GM20000 (cell line): ENCODE results near the gene MYZAP.
"Not testable (repeated sequence)": the region's sequence is repeated elsewhere in the genome, so short reads cannot be mapped to it uniquely, and the experiment has no call there.

ENCODE experiments used
- DNase-seq: peaks from one replicate; pipeline ENCODE4 v3.0.0; 2012; ENCODE audit warnings: low spot score
- TF ChIP-seq, protein P1 (sequence below): IDR thresholded peaks from 2 replicates; pipeline ENCODE4 v1.5.1; 2012; ENCODE audit warnings: mild to moderate bottlenecking, control low read depth; ENCODE audit errors: extremely low read depth, missing control alignments

Gene MYZAP

DNA sequence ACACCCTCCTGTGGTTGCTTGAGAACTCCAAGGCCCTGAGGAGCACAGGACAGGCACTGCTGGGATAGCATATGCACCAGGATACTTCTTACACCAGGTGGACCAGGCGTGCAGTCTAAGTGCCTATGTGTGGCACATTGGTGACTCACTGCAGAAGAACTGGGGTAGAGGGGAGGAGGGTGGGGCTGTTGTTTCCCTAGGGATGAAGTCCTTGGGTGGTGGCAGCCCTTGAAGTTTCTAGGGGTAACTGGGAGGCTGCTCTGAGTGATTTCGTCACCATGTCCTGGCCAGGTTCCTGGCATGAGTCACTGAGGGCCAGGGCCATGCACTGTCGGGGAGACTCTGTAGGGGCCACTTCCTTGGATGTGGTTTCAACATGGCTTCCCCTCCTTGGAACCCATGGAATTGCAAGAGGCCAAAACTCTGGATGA is 15.9 kb downstream of the MYZAP start:
- TF ChIP-seq, protein P1, sequence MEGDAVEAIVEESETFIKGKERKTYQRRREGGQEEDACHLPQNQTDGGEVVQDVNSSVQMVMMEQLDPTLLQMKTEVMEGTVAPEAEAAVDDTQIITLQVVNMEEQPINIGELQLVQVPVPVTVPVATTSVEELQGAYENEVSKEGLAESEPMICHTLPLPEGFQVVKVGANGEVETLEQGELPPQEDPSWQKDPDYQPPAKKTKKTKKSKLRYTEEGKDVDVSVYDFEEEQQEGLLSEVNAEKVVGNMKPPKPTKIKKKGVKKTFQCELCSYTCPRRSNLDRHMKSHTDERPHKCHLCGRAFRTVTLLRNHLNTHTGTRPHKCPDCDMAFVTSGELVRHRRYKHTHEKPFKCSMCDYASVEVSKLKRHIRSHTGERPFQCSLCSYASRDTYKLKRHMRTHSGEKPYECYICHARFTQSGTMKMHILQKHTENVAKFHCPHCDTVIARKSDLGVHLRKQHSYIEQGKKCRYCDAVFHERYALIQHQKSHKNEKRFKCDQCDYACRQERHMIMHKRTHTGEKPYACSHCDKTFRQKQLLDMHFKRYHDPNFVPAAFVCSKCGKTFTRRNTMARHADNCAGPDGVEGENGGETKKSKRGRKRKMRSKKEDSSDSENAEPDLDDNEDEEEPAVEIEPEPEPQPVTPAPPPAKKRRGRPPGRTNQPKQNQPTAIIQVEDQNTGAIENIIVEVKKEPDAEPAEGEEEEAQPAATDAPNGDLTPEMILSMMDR: no peak
- no peak for DNase-seq

DNA sequence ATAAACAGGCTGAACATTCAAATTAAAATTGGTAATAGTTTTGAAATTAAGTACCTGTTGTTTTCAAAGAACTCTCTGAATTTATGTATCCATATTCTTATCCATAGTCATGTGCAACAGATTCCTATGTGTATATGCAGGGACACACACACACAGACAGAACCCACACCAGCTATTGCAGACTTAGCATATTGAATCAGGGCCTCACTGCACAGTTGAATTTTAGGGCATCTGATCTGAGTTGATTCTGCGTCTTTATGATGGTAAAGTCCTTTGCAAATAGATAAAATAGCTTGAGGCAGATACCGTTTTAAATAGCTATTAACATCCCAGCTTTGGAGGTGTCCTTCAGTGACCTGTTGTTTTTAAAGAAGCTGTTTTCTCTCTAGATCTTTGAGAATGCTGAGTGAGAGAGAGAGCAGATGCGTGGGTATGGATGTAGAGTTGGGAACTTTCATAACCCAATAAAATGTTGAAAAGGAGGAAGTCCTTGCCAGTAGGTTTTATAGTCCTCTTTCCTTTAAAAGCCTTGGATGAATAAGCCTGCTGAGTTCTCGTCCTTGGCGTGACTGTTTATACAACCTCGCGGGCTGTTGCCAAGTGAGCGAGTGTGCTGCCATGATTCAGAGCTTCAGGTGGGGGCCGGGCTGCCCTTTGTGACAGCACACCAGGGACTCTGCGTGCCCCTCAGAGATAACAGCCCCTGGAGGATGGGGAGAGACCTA is 18.3 kb downstream of the MYZAP start:
- TF ChIP-seq, protein P1: no peak
- no peak for DNase-seq

DNA sequence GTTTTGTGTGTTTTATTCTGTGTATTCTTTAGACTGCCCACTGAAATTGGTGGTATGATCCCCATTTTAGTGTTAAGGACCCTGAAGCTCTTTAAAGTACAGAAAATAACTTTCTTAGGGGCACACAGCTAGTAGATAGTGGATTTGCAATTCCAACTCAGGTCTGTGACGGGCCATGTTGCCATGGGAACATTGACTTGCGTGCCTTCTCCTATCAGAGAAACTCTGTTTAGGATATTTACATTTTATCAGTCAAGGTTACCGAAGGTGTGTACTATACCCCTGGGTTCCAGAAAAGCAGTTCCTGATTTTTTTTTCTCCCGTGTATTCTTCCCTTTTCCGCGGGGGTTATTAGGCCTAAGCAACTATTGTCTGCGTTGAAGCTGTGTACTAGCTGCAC is 19.4 kb downstream of the MYZAP start:
- DNase-seq: no peak
- TF ChIP-seq, protein P1: no peak

- TF ChIP-seq, protein P1: no peak
- no peak for DNase-seq
These were observed 20.2 kb downstream of the MYZAP start for GRCh38 chr15:57611938-57612337.

- DNase-seq: no peak
- TF ChIP-seq, protein P1: no peak
These were observed 22.5 kb downstream of the MYZAP start for GRCh38 chr15:57614241-57614640.

DNA sequence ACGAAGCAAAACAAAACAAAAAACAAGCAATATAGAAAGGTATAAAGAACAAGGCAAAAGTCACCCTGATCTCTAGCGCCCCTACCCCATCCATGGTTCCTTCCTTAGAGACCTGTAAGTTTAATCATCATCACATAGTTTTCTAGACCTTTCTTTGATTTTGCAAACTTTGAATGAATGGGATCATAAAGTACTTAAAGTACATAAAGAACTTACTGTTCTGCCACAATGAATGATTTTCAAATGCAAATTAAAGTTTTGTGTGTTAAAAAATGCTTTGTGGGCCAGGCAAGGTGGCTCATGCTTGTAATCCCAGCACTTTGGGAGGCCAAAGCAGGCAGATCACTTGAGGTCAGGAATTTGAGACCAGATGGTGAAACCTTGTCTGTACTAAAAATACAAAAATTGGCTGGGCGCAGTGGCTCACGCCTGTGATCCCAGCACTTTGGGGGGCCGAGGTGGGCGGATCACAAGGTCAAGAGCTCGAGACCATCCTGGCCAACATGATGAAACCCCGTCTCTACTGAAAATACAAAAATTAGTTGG is 24.3 kb downstream of the MYZAP start:
- DNase-seq: not testable (repeated sequence)

- TF ChIP-seq, protein P1: no peak
These were observed 26.6 kb downstream of the MYZAP start for GRCh38 chr15:57618325-57618724.

DNA sequence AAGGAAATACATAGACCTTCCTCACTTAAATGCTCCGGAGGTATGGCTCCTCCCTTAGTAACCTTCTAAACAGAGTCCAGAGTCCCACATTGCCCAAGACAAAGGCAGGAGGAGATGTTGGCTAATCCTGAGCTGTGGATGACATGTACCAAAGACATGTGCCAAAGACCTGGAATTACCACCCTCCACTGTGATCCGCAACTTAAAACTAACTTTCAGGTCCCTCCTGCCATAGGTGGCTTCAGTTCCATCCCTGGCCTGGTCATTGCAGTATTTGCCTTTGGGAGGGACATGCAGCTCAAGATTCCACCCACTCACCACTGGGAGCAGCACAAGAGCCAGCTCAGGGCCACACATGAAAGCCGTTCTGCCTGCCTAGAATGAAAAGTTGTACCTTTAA is 28.0 kb downstream of the MYZAP start:
- TF ChIP-seq, protein P1: no peak
- DNase-seq: no peak

More at GRCh38 chr15:57618325-57618724, 26.6 kb downstream of the MYZAP start:
- DNase-seq: no peak
